ENCODE data around the gene UBA6.

DNA sequence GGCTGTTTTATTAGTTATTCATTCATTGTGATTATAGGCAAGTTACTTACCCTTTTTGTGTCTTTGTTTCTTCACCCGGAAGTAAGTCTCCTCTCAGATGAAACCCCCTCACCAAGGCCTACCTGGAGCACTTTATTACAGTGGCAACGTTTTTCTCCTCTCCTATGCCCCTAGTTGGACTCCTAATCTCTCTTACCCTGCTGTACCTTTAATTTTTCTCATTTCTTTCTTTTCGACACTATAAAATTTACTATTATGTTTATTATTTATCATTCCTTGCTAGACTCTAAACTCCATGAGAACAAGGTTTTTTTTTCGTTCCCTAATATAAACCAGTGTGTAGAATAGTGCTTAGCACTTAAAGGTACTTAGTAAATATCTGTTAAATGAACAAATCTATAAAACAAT is 124.9 kb downstream of the UBA6 start:
- TF ChIP-seq EP300 (IDR thresholded peaks at IDR 0.05; ENCODE audit: low read length), result no peak
- TF ChIP-seq, protein P1, sequence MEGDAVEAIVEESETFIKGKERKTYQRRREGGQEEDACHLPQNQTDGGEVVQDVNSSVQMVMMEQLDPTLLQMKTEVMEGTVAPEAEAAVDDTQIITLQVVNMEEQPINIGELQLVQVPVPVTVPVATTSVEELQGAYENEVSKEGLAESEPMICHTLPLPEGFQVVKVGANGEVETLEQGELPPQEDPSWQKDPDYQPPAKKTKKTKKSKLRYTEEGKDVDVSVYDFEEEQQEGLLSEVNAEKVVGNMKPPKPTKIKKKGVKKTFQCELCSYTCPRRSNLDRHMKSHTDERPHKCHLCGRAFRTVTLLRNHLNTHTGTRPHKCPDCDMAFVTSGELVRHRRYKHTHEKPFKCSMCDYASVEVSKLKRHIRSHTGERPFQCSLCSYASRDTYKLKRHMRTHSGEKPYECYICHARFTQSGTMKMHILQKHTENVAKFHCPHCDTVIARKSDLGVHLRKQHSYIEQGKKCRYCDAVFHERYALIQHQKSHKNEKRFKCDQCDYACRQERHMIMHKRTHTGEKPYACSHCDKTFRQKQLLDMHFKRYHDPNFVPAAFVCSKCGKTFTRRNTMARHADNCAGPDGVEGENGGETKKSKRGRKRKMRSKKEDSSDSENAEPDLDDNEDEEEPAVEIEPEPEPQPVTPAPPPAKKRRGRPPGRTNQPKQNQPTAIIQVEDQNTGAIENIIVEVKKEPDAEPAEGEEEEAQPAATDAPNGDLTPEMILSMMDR (IDR thresholded peaks at IDR 0.05 in 2 of 3, conservative IDR thresholded peaks at IDR 0.05 in 1 of 3; ENCODE audit: insufficient read depth in 2 of 3, low read depth in 1 of 3, low read length in 3 of 3), result no peak
- no peak for TF ChIP-seq RFX1 (IDR thresholded peaks at IDR 0.05)
- TF ChIP-seq, protein P2, sequence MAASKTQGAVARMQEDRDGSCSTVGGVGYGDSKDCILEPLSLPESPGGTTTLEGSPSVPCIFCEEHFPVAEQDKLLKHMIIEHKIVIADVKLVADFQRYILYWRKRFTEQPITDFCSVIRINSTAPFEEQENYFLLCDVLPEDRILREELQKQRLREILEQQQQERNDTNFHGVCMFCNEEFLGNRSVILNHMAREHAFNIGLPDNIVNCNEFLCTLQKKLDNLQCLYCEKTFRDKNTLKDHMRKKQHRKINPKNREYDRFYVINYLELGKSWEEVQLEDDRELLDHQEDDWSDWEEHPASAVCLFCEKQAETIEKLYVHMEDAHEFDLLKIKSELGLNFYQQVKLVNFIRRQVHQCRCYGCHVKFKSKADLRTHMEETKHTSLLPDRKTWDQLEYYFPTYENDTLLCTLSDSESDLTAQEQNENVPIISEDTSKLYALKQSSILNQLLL (CRISPR knock-in tag; IDR thresholded peaks at IDR 0.05; ENCODE audit: borderline replicate concordance), result no peak
- TF ChIP-seq, protein P3, sequence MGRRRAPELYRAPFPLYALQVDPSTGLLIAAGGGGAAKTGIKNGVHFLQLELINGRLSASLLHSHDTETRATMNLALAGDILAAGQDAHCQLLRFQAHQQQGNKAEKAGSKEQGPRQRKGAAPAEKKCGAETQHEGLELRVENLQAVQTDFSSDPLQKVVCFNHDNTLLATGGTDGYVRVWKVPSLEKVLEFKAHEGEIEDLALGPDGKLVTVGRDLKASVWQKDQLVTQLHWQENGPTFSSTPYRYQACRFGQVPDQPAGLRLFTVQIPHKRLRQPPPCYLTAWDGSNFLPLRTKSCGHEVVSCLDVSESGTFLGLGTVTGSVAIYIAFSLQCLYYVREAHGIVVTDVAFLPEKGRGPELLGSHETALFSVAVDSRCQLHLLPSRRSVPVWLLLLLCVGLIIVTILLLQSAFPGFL (CRISPR knock-in tag; IDR thresholded peaks at IDR 0.05), result no peak
- no peak for TF ChIP-seq BRCA1 (IDR thresholded peaks at IDR 0.05)
- no peak for TF ChIP-seq BRCA1 (CRISPR knock-in tag; IDR thresholded peaks at IDR 0.05)

Data from K562 (cell line).